OCI-LY3 (cell line): Measurements from ENCODE around the gene CLTCL1.

Experiments used
- H2AFZ ChIP-seq: fragments of 200-600, 300-600 bp; shearing (Covaris generic); 2 replicates; pipeline ENCODE4 v1.6.0; 2014; ENCODE audit warnings: antibody characterized with exemption, low read depth, low read length
- H3K27ac ChIP-seq: fragments of 200-600, 300-600 bp; sonication (generic); 2 replicates; pipeline ENCODE4 v1.5.1; 2014; ENCODE audit warnings: mild to moderate bottlenecking, low read length, moderate library complexity, mixed read lengths
- H3K27me3 ChIP-seq: fragments of 200-600, 300-600 bp; sonication (generic); 2 replicates; pipeline ENCODE4 v1.6.1; 2014; ENCODE audit warnings: low read depth, low read length, mixed read lengths
- H3K36me3 ChIP-seq: fragments of 200-600, 300-600 bp; sonication (generic); replicated peaks from 2 replicates; pipeline ENCODE3; 2014; ENCODE audit warnings: low read depth, low read length, mixed read lengths
- H3K4me1 ChIP-seq: fragments of 300-600, 200-600 bp; sonication (generic); 2 replicates; pipeline ENCODE4 v1.6.1; 2014; ENCODE audit warnings: low read length, mixed read lengths
- H3K4me2 ChIP-seq: fragments of 200-600, 300-600 bp; sonication (generic); 2 replicates; pipeline ENCODE4 v1.6.1; 2014; ENCODE audit warnings: low read length, mixed read lengths
- H3K4me3 ChIP-seq: fragments of 300-600, 200-600 bp; sonication (generic); 2 replicates; pipeline ENCODE4 v1.5.1; 2014; ENCODE audit warnings: antibody characterized with exemption, mild to moderate bottlenecking, low read length, moderate library complexity
- H3K79me2 ChIP-seq: fragments of 300-600, 200-600 bp; shearing (Covaris generic); 2 replicates; pipeline ENCODE4 v1.6.1; 2014; ENCODE audit warnings: mild to moderate bottlenecking, low read length, mixed read lengths
- H3K9ac ChIP-seq: fragments of 300-600, 200-600 bp; shearing (Covaris generic); 2 replicates; pipeline ENCODE4 v1.6.0; 2014; ENCODE audit warnings: mild to moderate bottlenecking, low read length, moderate library complexity
- H3K9me3 ChIP-seq: fragments of 200-600, 300-600 bp; shearing (Covaris generic); 2 replicates; pipeline ENCODE4 v1.6.1; 2014; ENCODE audit warnings: low read length, mixed read lengths; ENCODE audit not compliant: insufficient read depth
- H4K20me1 ChIP-seq: fragments of 200-600, 300-600 bp; sonication (generic); 2 replicates; pipeline ENCODE4 v1.6.1; 2016; ENCODE audit warnings: low read length, mixed read lengths; ENCODE audit not compliant: insufficient read depth
- EZH2phosphoT487 ChIP-seq: fragments of 200-600 bp; shearing (Covaris generic); IDR thresholded peaks from 2 replicates; pipeline ENCODE4 v1.6.1; 2018; ENCODE audit warnings: antibody characterized with exemption, mixed run types, low read depth
- TF ChIP-seq, protein P1 (sequence below): fragments of 200-600, 300-600 bp; sonication (generic); IDR thresholded peaks from 2 replicates; pipeline ENCODE4 v1.5.1; 2014; ENCODE audit warnings: antibody characterized with exemption, low read length, low read depth

Gene CLTCL1

DNA sequence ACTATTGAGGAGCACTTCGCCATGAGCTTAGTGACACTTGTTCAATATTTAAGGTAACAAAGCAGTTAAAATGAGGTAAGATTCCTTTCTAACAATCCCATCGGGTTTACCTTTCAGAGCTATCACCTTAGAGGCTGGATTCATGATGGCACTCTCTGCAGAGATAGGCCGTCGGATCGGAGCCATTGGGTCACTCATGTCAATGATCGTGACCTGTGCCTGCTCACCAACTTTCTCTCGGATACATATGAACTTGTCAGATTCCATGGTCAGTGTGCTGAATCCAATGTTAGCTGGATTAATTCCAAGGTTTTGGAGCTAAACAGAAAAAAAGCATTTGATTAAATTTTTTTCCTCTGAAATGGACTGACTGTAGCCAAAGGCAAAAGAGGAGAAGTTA is 16.0 kb downstream of the CLTCL1 start:
- Histone ChIP-seq H2AFZ (no peak overlapping the region), H3K4me1 (no peaks in the 10 kb centered on the region), H3K9ac (no peak overlapping the region), H3K4me2 (no peak overlapping the region), H3K4me3 (no peak overlapping the region), H3K79me2 (no peaks in the 10 kb centered on the region), H3K27me3 (no peaks in the 10 kb centered on the region), H3K27ac (no peak overlapping the region), H3K36me3 (no peaks in the 10 kb centered on the region), H4K20me1 (no peaks in the 10 kb centered on the region), H3K9me3 (no peaks in the 10 kb centered on the region)
- no peak for TF ChIP-seq EZH2phosphoT487
- TF ChIP-seq, protein P1, sequence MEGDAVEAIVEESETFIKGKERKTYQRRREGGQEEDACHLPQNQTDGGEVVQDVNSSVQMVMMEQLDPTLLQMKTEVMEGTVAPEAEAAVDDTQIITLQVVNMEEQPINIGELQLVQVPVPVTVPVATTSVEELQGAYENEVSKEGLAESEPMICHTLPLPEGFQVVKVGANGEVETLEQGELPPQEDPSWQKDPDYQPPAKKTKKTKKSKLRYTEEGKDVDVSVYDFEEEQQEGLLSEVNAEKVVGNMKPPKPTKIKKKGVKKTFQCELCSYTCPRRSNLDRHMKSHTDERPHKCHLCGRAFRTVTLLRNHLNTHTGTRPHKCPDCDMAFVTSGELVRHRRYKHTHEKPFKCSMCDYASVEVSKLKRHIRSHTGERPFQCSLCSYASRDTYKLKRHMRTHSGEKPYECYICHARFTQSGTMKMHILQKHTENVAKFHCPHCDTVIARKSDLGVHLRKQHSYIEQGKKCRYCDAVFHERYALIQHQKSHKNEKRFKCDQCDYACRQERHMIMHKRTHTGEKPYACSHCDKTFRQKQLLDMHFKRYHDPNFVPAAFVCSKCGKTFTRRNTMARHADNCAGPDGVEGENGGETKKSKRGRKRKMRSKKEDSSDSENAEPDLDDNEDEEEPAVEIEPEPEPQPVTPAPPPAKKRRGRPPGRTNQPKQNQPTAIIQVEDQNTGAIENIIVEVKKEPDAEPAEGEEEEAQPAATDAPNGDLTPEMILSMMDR: no peak

- no peaks in the 10 kb centered on the region for H3K79me2 ChIP-seq
- H4K20me1 ChIP-seq: no peaks in the 10 kb centered on the region
- H3K9ac ChIP-seq: no peak overlapping the region
- no peaks in the 10 kb centered on the region for H3K27me3 ChIP-seq
- TF ChIP-seq EZH2phosphoT487: no peak
- TF ChIP-seq, protein P1: no peak
- no peaks in the 10 kb centered on the region for H3K36me3 ChIP-seq
- no peak overlapping the region for H3K4me2 ChIP-seq
- no peak overlapping the region for H3K4me3 ChIP-seq
- no peak overlapping the region for H3K27ac ChIP-seq
- no peaks in the 10 kb centered on the region for H3K9me3 ChIP-seq
- H3K4me1 ChIP-seq: no peaks in the 10 kb centered on the region
- no peak overlapping the region for H2AFZ ChIP-seq
Observed at GRCh38 chr22:19275104-19275503, 16.4 kb downstream of the CLTCL1 start.

DNA sequence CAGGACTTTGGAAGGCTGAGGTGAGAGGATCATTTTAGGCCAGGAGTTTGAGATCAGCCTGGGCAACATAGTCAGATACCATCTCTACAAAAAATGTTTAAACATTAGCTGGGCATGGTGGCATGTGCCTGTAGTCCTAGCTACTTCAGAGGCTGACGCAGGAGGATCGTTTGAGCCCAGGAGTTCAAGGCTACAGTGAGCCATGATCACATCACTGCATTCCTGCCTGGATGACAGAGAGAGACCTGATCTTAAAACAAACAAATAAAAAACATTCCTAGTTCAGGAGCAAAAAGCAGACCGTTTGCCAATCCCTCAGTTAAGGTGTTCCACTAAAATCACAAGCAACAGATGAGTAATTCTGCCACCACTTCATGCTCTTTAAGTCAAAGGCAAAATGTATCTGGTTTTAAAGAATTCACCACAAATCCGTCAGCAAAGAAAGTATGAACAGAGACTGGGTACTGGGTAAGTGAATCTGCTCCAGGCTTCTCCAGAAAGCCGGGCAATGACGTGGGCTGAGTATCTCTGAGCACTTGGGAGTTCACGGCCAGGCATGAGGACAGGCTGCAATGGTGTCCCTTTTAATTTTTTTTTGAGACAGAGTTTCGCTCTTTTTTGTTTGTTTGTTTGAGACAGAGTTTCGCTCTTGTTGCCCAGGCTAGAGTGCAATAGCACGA is 19.5 kb downstream of the CLTCL1 start:
- Histone ChIP-seq H3K27ac (no peak overlapping the region), H3K4me3 (no peak overlapping the region), H3K79me2 (no peaks in the 10 kb centered on the region), H3K36me3 (no peaks in the 10 kb centered on the region), H3K4me1 (no peaks in the 10 kb centered on the region), H3K9me3 (no peaks in the 10 kb centered on the region), H3K27me3 (no peaks in the 10 kb centered on the region), H3K9ac (no peak overlapping the region), H4K20me1 (no peaks in the 10 kb centered on the region), H2AFZ (no peak overlapping the region), H3K4me2 (no peak overlapping the region)
- TF ChIP-seq, protein P1: no peak
- TF ChIP-seq EZH2phosphoT487: no peak

GRCh38 chr22:19271273-19271855 is 20.2 kb downstream of the CLTCL1 start:
- Histone ChIP-seq H3K4me2 (no peak overlapping the region), H3K27ac (no peak overlapping the region), H3K4me1 (no peaks in the 10 kb centered on the region), H3K9me3 (peaks cover 5% of the 10 kb centered on the region), H3K36me3 (no peaks in the 10 kb centered on the region), H3K9ac (no peak overlapping the region), H3K79me2 (no peaks in the 10 kb centered on the region), H4K20me1 (no peaks in the 10 kb centered on the region), H3K4me3 (no peak overlapping the region), H2AFZ (no peak overlapping the region), H3K27me3 (no peaks in the 10 kb centered on the region)
- TF ChIP-seq EZH2phosphoT487: no peak
- TF ChIP-seq, protein P1: no peak
